ENCODE data around the gene ABCD1. TPM values are rescaled to one million over a fixed set of nuclear protein-coding genes. Genes with fewer than 3 reads are reported as not detected.

The ABCD1 gene
- total and polyA plus RNA-seq, 9 of the 15 experiments (the other 6 are each of a cell fraction or from before 2014, with no cell fraction given): 0.07 to 6.9 (median 2.2) TPM

GRCh38 chrX:153692611-153693156, 32.0 kb upstream of the ABCD1 start:
- ChIA-PET CTCF (ENCODE audit: low intra/inter-chr PET ratio) (no interaction called here), POLR2A (interaction anchor here (0.5 to 1.0 kb wide), 4 partner anchors 26 to 87 kb away, joined by 3 read pairs; no protein-coding TSS in a partner anchor)
- Histone ChIP-seq H3K79me2 (ENCODE audit: control insufficient read depth, insufficient read depth, low read length) (peaks cover 37% of the 10 kb centered on the region), H3K27ac (ENCODE audit: extremely low read depth, low read depth, low read length) (no peak overlapping the region), H4K20me1 (replicated peaks; ENCODE audit: control insufficient read depth, insufficient read depth, low read length) (peaks cover 13% of the 10 kb centered on the region), H2AFZ (ENCODE audit: low read depth, low read length) (no peak overlapping the region), H3K9me3 (replicated peaks; ENCODE audit: control insufficient read depth, insufficient read depth, low read depth, low read length) (no peaks in the 10 kb centered on the region), H3K9ac (ENCODE audit: insufficient read depth in 1 of 2, low read depth in 2 of 2, low read length in 2 of 2) (no peak overlapping the region; a peak in 1 of 4 replicates), H3K4me3 (no peak overlapping the region), H3K9me1 (ENCODE audit: control insufficient read depth, insufficient read depth, low read length) (peaks cover 4% of the 10 kb centered on the region), H3K4me1 (replicated peaks in 1 of 2; ENCODE audit: control insufficient read depth in 2 of 2, insufficient read depth in 2 of 2, low read length in 2 of 2) (peaks cover 5 to 69% of the 10 kb centered on the region in 2 experiments; a peak in 4 of 5 replicates), H3K4me2 (ENCODE audit: insufficient read depth, low read length) (no peak overlapping the region), H3K27me3 (ENCODE audit: control insufficient read depth in 2 of 2, insufficient read depth in 2 of 2, low read length in 2 of 2) (no peaks in the 10 kb centered on the region), H3K36me3 (ENCODE audit: control insufficient read depth, insufficient read depth, low read length) (peaks cover 62% of the 10 kb centered on the region; the same call in 1 of the 3 replicates)
- in situ Hi-C loops (cut with MboI) (no loop called here), intact Hi-C loops (cut with micrococcal nuclease) (no loop called here)
- ATAC-seq (no peak), FAIRE-seq (no peak), DNase-seq (ENCODE audit: extremely low read depth in 1 of 4, low spot score in 3 of 4) (no peak)
- WGBS (ENCODE audit: insufficient coverage, low coverage, missing lambda C conversion rate): 88% methylated on average over 10 of the region's 24 CpGs
- BruUV-seq (replicated peaks): no TSS peak
- peak; percentile 51 for TF ChIP-seq RBFOX2 (IDR thresholded peaks at IDR 0.05; ENCODE audit: low read depth, low read length)
- TF ChIP-seq KDM5B (IDR thresholded peaks at IDR 0.05; ENCODE audit: insufficient replicate concordance, low read depth, low read length): peak; percentile 52
- no peak for TF ChIP-seq FOS (IDR thresholded peaks at IDR 0.05; ENCODE audit: extremely low read depth, insufficient read length)
- peak; percentile 78 for TF ChIP-seq POLR2G (IDR thresholded peaks at IDR 0.05; ENCODE audit: low read depth, low read length)
- TF ChIP-seq, protein P1, sequence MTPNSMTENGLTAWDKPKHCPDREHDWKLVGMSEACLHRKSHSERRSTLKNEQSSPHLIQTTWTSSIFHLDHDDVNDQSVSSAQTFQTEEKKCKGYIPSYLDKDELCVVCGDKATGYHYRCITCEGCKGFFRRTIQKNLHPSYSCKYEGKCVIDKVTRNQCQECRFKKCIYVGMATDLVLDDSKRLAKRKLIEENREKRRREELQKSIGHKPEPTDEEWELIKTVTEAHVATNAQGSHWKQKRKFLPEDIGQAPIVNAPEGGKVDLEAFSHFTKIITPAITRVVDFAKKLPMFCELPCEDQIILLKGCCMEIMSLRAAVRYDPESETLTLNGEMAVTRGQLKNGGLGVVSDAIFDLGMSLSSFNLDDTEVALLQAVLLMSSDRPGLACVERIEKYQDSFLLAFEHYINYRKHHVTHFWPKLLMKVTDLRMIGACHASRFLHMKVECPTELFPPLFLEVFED (CRISPR knock-in tag; conservative IDR thresholded peaks at IDR 0.05): no peak
- no peak for TF ChIP-seq PTTG1 (tag; IDR thresholded peaks at IDR 0.05; ENCODE audit: low read depth)
- TF ChIP-seq CCNT2 (IDR thresholded peaks at IDR 0.05; ENCODE audit: borderline replicate concordance, extremely low read depth, insufficient read length, low read depth, low read length): peak; percentile 55
- no peak for TF ChIP-seq ETS2 (tag; IDR thresholded peaks at IDR 0.05; ENCODE audit: borderline replicate concordance, poor library complexity, severe bottlenecking)
- TF ChIP-seq POLR2AphosphoS5 (IDR thresholded peaks at IDR 0.05; ENCODE audit: control insufficient read depth, insufficient read depth, low read depth, low read length): peak; percentile 14; the same call in 1 of the 2 replicates
- peak; percentile 66 for TF ChIP-seq RBM22 (IDR thresholded peaks at IDR 0.05; ENCODE audit: low read depth, low read length, poor library complexity, severe bottlenecking)
- TF ChIP-seq POLR2A (conservative IDR thresholded peaks at IDR 0.05): 0 out of 2 replicates have a peak, but pooled peaks have one; percentile 19
